Loucy (cell line): ENCODE measurements around the gene CETN2.

Experiments
- EZH2phosphoT487 ChIP-seq: fragments of 200-600 bp; IDR thresholded peaks from 2 replicates; pipeline ENCODE4 v1.6.1; 2018; ENCODE audit warnings: antibody characterized with exemption, mild to moderate bottlenecking, moderate library complexity, borderline replicate concordance
- TF ChIP-seq, protein P1 (sequence below): fragments of 200-600 bp; sonication (generic); conservative IDR thresholded peaks from 2 replicates; pipeline ENCODE4 v1.5.1; 2014; ENCODE audit warnings: mild to moderate bottlenecking, antibody characterized with exemption, low read length

DNA sequence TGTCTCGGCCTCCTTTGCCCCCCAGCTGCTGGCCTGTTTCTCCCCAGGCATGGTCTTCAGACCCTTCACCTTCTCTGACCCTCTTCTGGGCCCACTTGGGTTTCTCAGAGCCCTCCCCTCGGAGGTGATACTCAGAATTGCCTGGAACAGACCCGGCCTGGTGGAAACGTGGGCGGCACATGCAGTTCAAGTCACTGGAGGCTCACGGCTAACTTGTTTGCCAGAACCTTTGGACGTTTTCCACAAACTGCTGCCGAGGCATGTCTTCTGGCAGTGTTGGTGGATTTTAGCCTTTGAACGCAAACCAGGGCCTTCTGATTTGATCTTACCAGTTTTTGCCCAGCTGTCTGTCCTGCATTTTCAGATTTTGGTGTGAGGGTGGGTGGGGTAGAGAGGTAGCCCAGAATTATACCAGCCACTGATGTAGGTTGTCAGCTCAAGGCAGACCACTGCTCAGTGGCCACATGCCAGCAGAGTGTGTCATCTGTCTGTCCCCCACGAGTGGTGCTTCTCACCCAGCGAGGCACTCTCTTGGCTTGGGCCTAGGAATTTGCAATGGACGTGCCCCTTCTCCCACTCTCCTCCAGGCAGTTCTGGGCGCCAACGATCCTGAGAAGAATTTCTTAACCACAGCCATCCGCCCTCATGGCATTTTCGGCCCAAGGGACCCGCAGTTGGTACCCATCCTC, 34.8 kb upstream of the CETN2 start:
- TF ChIP-seq, protein P1, sequence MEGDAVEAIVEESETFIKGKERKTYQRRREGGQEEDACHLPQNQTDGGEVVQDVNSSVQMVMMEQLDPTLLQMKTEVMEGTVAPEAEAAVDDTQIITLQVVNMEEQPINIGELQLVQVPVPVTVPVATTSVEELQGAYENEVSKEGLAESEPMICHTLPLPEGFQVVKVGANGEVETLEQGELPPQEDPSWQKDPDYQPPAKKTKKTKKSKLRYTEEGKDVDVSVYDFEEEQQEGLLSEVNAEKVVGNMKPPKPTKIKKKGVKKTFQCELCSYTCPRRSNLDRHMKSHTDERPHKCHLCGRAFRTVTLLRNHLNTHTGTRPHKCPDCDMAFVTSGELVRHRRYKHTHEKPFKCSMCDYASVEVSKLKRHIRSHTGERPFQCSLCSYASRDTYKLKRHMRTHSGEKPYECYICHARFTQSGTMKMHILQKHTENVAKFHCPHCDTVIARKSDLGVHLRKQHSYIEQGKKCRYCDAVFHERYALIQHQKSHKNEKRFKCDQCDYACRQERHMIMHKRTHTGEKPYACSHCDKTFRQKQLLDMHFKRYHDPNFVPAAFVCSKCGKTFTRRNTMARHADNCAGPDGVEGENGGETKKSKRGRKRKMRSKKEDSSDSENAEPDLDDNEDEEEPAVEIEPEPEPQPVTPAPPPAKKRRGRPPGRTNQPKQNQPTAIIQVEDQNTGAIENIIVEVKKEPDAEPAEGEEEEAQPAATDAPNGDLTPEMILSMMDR, result no peak
- TF ChIP-seq EZH2phosphoT487, result no peak
